Activated CD8-positive, alpha-beta memory T cell treated with anti-CD3 and anti-CD28 coated beads, Interleukin-2, amount 50 U/mL, for 4 hours (primary cell): Measurements from ENCODE around the gene ZFP90.

Experiments
- DNase-seq: peaks from one replicate; pipeline ENCODE4 v3.0.0-alpha.2; 2020

Gene ZFP90

GRCh38 chr16:68590201-68590994, 51.3 kb downstream of the ZFP90 start:
- peak; percentile 51 for DNase-seq

- DNase-seq: no peak
Measured at GRCh38 chr16:68592466-68593337, 53.6 kb downstream of the ZFP90 start.

GRCh38 chr16:68596266-68596665, 57.2 kb downstream of the ZFP90 start:
- DNase-seq: no peak

- DNase-seq: no peak
Measured at GRCh38 chr16:68599586-68599985, 60.5 kb downstream of the ZFP90 start.

- no peak for DNase-seq
Measured at GRCh38 chr16:68605746-68606145, 66.7 kb downstream of the ZFP90 start.

GRCh38 chr16:68607443-68607842, 68.4 kb downstream of the ZFP90 start:
- no peak for DNase-seq

GRCh38 chr16:68608330-68608729, 69.2 kb downstream of the ZFP90 start:
- DNase-seq: no peak

GRCh38 chr16:68612996-68613395, 73.9 kb downstream of the ZFP90 start:
- DNase-seq: no peak

GRCh38 chr16:68617734-68618133, 78.6 kb downstream of the ZFP90 start:
- no peak for DNase-seq
